ENCODE data around the gene SLC39A3. TPM values are rescaled to one million over a fixed set of nuclear protein-coding genes. Genes with fewer than 3 reads are reported as not detected.

Gene SLC39A3
- total RNA-seq, 2 experiments from 2014 or later: 26.6 to 46.0 TPM

DNA sequence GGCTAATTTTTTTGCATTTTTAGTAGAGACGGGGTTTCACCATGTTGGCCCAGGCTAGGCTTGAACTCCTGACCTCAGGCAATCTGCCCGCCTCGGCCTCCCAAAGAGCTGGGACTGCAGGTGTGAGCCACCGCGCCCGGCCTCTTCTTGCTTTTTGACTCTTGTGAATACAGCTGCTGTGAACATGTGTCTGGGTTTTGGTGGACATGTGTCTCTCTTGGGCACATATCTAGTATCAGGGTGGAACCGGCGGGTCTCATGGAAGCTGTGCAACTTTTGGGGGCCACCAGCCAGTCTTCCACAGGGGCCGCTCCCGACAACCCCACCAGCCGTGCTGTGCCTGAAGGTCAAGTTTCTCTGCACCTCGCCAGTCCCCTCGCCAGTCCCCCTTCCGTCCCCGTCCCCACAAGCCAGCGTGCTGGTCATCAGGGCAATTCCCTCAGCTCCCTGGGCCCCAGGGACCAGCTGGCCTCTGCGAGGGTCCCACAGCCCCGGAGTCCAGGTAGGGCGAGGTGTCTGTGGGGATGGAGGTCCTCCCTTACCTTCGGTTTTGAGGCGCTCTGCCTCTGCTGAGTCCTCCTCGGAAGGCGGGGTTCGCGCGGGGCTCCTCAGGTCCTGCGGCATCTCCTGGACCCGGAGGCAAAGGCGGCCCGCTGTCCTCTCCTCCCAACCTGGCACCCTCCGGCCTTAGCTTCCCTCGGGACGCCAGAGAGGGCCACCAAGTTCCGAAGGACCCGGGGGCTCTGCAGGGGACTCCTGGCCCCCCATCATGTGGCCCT lies 27.0 kb upstream of the SLC39A3 start:
- no peak for DNase-seq
- no peak for ATAC-seq
- intact Hi-C loops (cut with DNase I, micrococcal nuclease): no loop called here
- Mint-ChIP-seq H3K4me1 (no peaks in the 10 kb centered on the region), H3K36me3 (ENCODE audit: low read depth) (peaks cover 10% of the 10 kb centered on the region), H3K27me3 (no peaks in the 10 kb centered on the region), H3K27ac (no peak overlapping the region), H3K4me3 (no peak overlapping the region), H3K9me3 (ENCODE audit: low read depth) (no peaks in the 10 kb centered on the region)
- CTCF ChIA-PET: interaction anchor here (2.2 kb wide), 1 partner anchor 119 kb away, joined by 5 read pairs; no protein-coding TSS in a partner anchor
- POLR2A ChIA-PET: no interaction called here

DNA sequence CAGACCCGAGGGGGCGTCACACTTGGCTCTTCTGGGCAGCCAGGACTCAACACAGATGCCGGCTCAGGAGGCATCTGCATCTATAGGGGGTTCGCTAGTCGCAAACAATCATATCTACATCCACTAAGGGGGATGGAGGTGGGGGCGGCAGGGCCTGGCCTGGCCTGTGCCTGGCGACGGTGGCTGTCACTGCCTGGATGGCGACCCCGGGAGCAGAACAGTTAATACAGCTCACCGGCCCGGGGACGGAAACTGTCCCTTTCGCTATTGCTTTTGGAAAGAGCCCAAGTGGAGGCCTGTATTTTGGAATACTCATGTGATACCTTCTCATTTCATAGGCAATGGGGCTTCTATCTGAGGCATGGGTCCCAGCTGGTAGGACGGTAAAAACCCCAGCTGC lies 25.6 kb upstream of the SLC39A3 start:
- intact Hi-C loops (cut with DNase I, micrococcal nuclease): no loop called here
- H3K4me3 Mint-ChIP-seq: no peak overlapping the region
- H3K27ac Mint-ChIP-seq: no peak overlapping the region
- ChIA-PET POLR2A (no interaction called here), CTCF (interaction anchor here (2.2 kb wide), 1 partner anchor 117 kb away, joined by 5 read pairs; no protein-coding TSS in a partner anchor)
- peaks cover 15% of the 10 kb centered on the region for H3K36me3 Mint-ChIP-seq (ENCODE audit: low read depth)
- no peaks in the 10 kb centered on the region for H3K4me1 Mint-ChIP-seq
- no peak for DNase-seq
- ATAC-seq: no peak
- no peaks in the 10 kb centered on the region for H3K27me3 Mint-ChIP-seq
- H3K9me3 Mint-ChIP-seq (ENCODE audit: low read depth): no peaks in the 10 kb centered on the region

DNA sequence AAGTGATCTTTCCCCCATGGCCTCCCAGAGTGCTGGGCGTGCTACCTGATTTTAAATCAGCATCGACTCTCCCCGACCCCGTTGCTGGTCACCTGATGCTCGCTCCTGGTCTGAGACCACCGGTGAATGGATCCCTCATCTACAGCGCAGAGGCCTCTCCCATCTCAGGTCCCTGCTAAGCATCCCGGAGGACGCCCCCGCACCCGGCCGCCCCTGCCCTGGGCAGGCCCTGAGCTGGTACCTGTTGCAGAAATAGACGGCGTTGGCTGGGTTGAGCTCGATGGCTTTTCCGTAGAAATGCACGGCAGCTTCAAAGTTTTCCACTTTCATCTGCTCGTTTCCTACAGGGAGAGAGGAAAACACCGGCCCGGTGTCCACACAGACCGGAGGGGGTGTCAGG lies 25.1 kb upstream of the SLC39A3 start:
- ChIA-PET POLR2A (no interaction called here), CTCF (interaction anchor here (2.2 kb wide), 1 partner anchor 117 kb away, joined by 5 read pairs; no protein-coding TSS in a partner anchor)
- ATAC-seq (no peak), DNase-seq (no peak)
- no peaks in the 10 kb centered on the region for H3K4me1 Mint-ChIP-seq
- H3K9me3 Mint-ChIP-seq (ENCODE audit: low read depth): no peaks in the 10 kb centered on the region
- no peak overlapping the region for H3K27ac Mint-ChIP-seq
- no peaks in the 10 kb centered on the region for H3K27me3 Mint-ChIP-seq
- no peak overlapping the region for H3K4me3 Mint-ChIP-seq
- intact Hi-C loops (cut with DNase I, micrococcal nuclease): no loop called here
- peaks cover 15% of the 10 kb centered on the region for H3K36me3 Mint-ChIP-seq (ENCODE audit: low read depth)

DNA sequence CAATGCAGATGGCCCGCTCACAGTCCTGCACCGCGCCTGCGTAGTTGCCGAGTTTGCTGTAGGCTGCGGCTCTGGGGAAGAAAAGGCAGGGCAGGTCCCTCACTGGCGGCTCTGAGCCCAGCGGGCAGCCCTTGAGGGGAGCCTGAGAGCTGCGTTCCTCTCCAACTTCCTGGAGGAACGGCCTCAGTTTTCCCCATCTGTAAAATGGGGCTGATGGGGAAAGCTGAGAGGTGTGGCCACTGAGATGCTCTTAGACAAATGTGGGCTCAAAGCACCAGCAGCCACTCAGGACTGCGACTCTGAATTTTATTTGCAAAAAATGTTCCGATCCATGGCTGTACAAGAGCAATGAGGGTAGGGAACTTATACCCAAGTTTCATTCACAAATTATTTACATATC lies 23.9 kb upstream of the SLC39A3 start:
- H3K36me3 Mint-ChIP-seq (ENCODE audit: low read depth): peaks cover 20% of the 10 kb centered on the region

DNA sequence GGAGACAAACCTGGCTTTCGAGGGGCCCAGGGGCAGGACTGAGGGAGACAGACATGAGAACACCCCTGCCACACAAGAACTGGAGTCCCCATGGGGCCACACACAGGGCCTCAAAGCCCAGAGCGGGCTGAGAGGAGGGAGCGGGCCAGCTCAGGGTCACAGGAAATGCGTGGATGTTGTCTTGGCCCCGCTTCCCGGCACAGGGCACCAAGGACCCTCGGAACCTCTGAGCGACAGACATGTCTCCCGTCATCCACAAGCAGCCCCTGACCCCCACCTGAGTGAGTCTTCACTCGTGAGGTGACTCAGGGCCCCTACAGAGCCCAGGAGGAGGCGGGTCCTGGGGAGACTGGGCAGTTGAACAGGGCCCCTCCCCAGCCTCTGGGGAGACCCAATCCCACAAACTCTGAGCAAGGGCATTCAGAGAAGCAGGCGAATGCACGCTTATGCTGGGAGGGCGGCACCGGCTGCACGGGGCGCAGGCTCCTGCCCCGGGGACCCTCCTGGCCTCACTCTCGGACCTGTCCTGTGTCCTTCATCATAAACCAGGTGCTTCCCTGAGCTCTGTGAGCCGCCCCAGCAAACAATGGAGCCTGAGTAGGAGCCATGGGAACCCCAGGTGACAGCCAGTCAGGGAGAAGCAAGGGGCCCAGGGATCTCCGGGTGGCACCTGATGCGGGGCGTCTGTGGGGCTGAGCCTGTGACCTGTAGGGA lies 23.1 kb upstream of the SLC39A3 start:
- POLR2A ChIA-PET: no interaction called here
- no peaks in the 10 kb centered on the region for H3K27me3 Mint-ChIP-seq
- H3K9me3 Mint-ChIP-seq (ENCODE audit: low read depth): no peaks in the 10 kb centered on the region
- H3K27ac Mint-ChIP-seq: no peak overlapping the region
- no peak for DNase-seq
- no peak for ATAC-seq
- H3K36me3 Mint-ChIP-seq (ENCODE audit: low read depth): peaks cover 24% of the 10 kb centered on the region
- no peak overlapping the region for H3K4me3 Mint-ChIP-seq
- intact Hi-C loops (cut with DNase I, micrococcal nuclease): no loop called here
- CTCF ChIA-PET: interaction anchor here (0.6 kb wide), 1 partner anchor 335 kb away, joined by 3 read pairs; no protein-coding TSS in a partner anchor
- H3K4me1 Mint-ChIP-seq: peaks cover 4% of the 10 kb centered on the region

More for the DNA sequence above, 23.9 kb upstream of the SLC39A3 start:
- Mint-ChIP-seq H3K4me1 (peaks cover 4% of the 10 kb centered on the region), H3K27ac (no peak overlapping the region), H3K4me3 (no peak overlapping the region), H3K27me3 (no peaks in the 10 kb centered on the region), H3K9me3 (ENCODE audit: low read depth) (no peaks in the 10 kb centered on the region)
- POLR2A ChIA-PET: no interaction called here
- ATAC-seq (no peak), DNase-seq (no peak)
- intact Hi-C loops (cut with DNase I, micrococcal nuclease): no loop called here
- CTCF ChIA-PET: no interaction called here

DNA sequence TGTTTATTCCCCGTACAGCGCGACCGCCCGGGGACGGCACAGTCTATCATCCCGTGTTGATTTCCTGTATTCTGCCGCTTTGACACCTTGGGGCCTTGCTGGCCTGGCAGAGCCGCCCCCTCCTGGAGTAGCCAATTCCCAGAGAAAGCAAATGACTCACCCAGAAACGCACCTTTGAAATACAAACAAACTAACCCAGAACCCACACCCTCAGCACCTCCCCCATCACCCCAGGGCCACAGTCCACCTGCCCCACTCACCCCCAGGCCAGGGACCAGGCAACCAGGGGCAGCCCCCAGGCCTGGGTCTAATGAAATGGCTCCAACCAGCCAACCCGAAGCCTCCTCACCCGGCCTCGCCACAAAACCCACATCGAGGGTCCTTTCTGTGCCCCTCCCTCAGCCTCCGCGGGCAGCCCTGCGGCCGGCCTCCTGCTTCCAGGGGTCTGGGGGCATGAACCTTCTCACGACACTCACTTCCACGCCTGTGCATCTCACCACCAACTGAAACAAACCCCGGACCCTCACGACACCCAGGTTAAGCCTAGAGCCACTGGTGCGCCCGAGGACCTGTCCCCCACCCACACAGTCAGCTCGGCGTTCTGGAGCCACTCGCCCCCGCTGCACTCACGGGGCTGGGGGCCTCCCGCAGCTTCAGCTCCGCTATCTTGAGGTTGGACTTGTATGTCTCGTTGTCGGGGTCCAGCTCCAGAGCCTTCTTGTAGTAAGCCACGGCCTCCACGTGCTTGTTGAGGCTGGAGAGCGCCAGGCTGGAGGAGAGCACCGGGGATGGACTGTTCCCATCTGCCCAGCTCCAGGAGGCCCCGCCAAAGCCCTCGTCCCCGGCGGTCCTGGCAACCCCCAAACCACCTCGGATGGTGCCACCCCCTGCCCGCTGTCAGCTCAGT lies 22.3 kb upstream of the SLC39A3 start:
- ChIA-PET POLR2A (no interaction called here), CTCF (no interaction called here)
- intact Hi-C loops (cut with DNase I, micrococcal nuclease): no loop called here
- ATAC-seq: no peak
- no peak for DNase-seq
- H3K27ac Mint-ChIP-seq: no peak overlapping the region
- no peak overlapping the region for H3K4me3 Mint-ChIP-seq
- H3K27me3 Mint-ChIP-seq: no peaks in the 10 kb centered on the region
- no peaks in the 10 kb centered on the region for H3K9me3 Mint-ChIP-seq (ENCODE audit: low read depth)
- H3K4me1 Mint-ChIP-seq: peaks cover 4% of the 10 kb centered on the region
- peaks cover 24% of the 10 kb centered on the region for H3K36me3 Mint-ChIP-seq (ENCODE audit: low read depth)

DNA sequence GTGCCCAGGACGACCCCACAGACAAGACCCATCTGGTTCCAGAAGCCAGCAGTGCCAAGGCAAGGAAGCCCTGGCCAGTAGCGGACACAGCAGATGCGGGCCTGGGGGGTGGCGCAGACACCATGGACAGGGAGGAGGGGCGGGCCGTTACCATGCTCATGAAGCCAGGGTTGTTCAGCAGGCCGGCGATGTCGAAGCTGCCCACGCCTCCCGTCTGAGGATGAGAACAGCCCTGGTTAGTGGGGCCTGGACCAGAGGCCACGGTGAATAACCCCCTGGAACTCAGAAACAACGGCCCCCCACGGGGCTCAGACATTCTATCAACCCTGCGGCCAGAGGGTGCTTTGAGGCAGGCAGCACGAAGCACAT lies 21.5 kb upstream of the SLC39A3 start:
- peaks cover 4% of the 10 kb centered on the region for H3K4me1 Mint-ChIP-seq
- H3K27me3 Mint-ChIP-seq: no peaks in the 10 kb centered on the region
- no peak overlapping the region for H3K4me3 Mint-ChIP-seq
- DNase-seq (no peak), ATAC-seq (no peak)
- ChIA-PET POLR2A (no interaction called here), CTCF (no interaction called here)
- H3K36me3 Mint-ChIP-seq (ENCODE audit: low read depth): peaks cover 22% of the 10 kb centered on the region
- H3K9me3 Mint-ChIP-seq (ENCODE audit: low read depth): no peaks in the 10 kb centered on the region
- H3K27ac Mint-ChIP-seq: no peak overlapping the region
- intact Hi-C loops (cut with DNase I, micrococcal nuclease): no loop called here

DNA sequence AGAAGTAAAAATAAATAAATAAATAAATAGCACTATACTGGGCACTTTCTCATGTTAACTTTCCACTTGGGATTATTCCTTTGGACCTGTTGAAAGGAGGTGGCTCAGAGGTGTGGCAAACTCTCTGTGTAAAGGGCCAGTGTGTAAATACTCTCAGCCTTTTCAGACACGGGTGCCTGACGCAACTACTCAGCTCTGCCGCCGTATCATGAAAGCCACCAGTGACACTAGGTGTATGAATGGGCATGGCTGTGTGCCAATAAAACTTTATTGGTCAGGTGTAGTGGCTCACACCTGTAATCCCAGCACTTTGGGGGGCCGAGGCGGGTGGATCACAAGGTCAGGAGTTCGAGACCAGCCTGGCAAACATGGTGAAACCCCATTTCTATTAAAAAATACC lies 20.1 kb upstream of the SLC39A3 start:
- peaks cover 23% of the 10 kb centered on the region for H3K36me3 Mint-ChIP-seq (ENCODE audit: low read depth)
- no peaks in the 10 kb centered on the region for H3K9me3 Mint-ChIP-seq (ENCODE audit: low read depth)
- ATAC-seq (no peak), DNase-seq (no peak)
- H3K4me1 Mint-ChIP-seq: peaks cover 4% of the 10 kb centered on the region
- intact Hi-C loops (cut with DNase I, micrococcal nuclease): no loop called here
- H3K27ac Mint-ChIP-seq: no peak overlapping the region
- H3K4me3 Mint-ChIP-seq: no peak overlapping the region
- ChIA-PET POLR2A (no interaction called here), CTCF (interaction anchor here (0.6 to 2.0 kb wide), 4 partner anchors 10 to 112 kb away, joined by 3 to 10 read pairs (median 4); no protein-coding TSS in a partner anchor)
- H3K27me3 Mint-ChIP-seq: no peaks in the 10 kb centered on the region

DNA sequence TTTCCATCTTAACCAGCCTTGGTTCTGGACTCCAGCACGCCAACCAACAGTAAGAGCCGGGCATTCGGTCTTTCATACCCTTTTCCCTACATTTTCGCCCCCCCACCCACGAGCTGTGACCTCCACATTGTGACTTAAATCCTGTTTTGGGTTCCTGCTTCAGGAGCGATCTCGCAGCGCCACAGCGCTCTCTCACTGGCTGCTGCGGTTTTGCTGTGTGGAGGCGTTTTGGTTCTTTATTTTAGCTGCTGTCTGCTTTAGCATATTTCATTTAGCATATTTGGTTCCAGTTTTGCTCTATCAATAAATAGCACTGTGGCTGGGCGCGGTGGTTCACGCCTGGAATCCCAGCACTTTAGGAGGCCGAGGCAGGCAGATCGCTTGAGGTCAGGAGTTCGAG lies 19.5 kb upstream of the SLC39A3 start:
- peaks cover 4% of the 10 kb centered on the region for H3K4me1 Mint-ChIP-seq
- intact Hi-C loops (cut with DNase I, micrococcal nuclease): no loop called here
- ATAC-seq (no peak), DNase-seq (peak; percentile 29)
- no peaks in the 10 kb centered on the region for H3K27me3 Mint-ChIP-seq
- ChIA-PET CTCF (interaction anchor here (0.7 to 2.0 kb wide), 3 partner anchors 31 to 111 kb away, joined by 3 to 10 read pairs (median 3); no protein-coding TSS in a partner anchor), POLR2A (no interaction called here)
- no peak overlapping the region for H3K27ac Mint-ChIP-seq
- peaks cover 22% of the 10 kb centered on the region for H3K36me3 Mint-ChIP-seq (ENCODE audit: low read depth)
- no peak overlapping the region for H3K4me3 Mint-ChIP-seq
- H3K9me3 Mint-ChIP-seq (ENCODE audit: low read depth): no peaks in the 10 kb centered on the region

DNA sequence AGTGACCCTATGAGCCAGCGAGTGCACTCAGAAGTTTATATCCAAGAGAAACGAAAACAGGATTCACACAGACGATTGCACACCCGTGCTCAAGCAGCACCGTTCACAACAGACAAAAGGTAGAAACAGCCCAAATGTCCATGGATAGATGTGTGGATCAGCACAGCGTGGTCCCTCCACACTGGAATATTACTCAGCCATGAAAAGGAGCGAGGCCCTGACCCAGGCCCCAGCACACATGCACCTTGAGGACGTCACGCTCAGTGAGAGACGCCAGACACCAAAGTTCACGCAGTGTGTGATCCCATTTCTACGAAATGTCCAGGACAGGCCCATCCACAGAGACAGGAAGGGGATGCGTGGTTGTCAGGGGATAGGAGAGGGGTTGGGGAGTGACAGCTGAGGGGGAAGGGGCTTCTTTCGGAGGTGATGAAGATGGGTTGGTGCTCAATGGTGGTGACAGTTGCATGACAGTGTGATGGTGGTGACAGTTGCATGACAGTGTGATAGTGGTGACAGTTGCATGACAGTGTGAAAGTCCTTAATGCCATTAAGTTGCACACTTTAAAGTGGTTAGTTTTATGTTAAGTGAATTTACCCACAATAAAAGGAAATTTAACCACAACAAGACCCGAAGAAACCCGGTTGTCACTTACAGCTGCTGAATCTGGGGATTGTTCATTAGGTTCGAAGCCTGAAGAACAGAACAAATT lies 18.9 kb upstream of the SLC39A3 start:
- no peaks in the 10 kb centered on the region for H3K9me3 Mint-ChIP-seq (ENCODE audit: low read depth)
- POLR2A ChIA-PET: no interaction called here
- ATAC-seq: no peak
- peaks cover 27% of the 10 kb centered on the region for H3K36me3 Mint-ChIP-seq (ENCODE audit: low read depth)
- H3K27me3 Mint-ChIP-seq: no peaks in the 10 kb centered on the region
- no peak for DNase-seq
- intact Hi-C loops (cut with DNase I, micrococcal nuclease): no loop called here
- CTCF ChIA-PET: interaction anchor here (0.6 to 2.0 kb wide), 3 partner anchors 44 to 111 kb away, joined by 3 to 10 read pairs (median 3); no protein-coding TSS in a partner anchor
- H3K4me1 Mint-ChIP-seq: peaks cover 4% of the 10 kb centered on the region
- H3K27ac Mint-ChIP-seq: no peak overlapping the region
- no peak overlapping the region for H3K4me3 Mint-ChIP-seq
